ENCODE results near the gene ZNF341. TPM values are rescaled to one million over a fixed set of nuclear protein-coding genes. Genes with fewer than 3 reads are reported as not detected.
A peak's percentile ranks its signal among the peaks of the same experiment; 100 is the strongest.

Gene ZNF341
- total and polyA plus RNA-seq, 2 experiments from 2014 or later, result 4.3 to 6.1 TPM

GRCh38 chr20:33716498-33716897 is 15.3 kb upstream of the ZNF341 start:
- no peaks in the 10 kb centered on the region for H3K4me1 ChIP-seq (ENCODE audit: insufficient read depth)
- H3K27me3 ChIP-seq (ENCODE audit: insufficient read depth), result no peaks in the 10 kb centered on the region
- H3K27ac ChIP-seq (ENCODE audit: low read depth), result no peak overlapping the region
- no peaks in the 10 kb centered on the region for H3K36me3 ChIP-seq (ENCODE audit: insufficient read depth)
- no peaks in the 10 kb centered on the region for H3K79me2 ChIP-seq (replicated peaks; ENCODE audit: insufficient read depth)
- H3K9me2 ChIP-seq (ENCODE audit: insufficient read depth), result no peaks in the 10 kb centered on the region
- H3F3A ChIP-seq (replicated peaks; ENCODE audit: low read depth), result no peaks in the 10 kb centered on the region
- peaks cover 10% of the 10 kb centered on the region for H3K27me3 Mint-ChIP-seq (ENCODE audit: insufficient read depth, low read depth, poor library complexity)
- DNase-seq (ENCODE audit: low spot score) (no peak), ATAC-seq (no peak)
- no peak overlapping the region for H3K4me3 Mint-ChIP-seq
- no peak overlapping the region for H3K4me3 ChIP-seq
- H3K9me3 Mint-ChIP-seq, result peaks cover 6% of the 10 kb centered on the region; the same call in 2 of the 3 replicates
- TF ChIP-seq STAT1 (IDR thresholded peaks at IDR 0.05; ENCODE audit: unreplicated experiment), result no peak
- TF ChIP-seq NANOG (IDR thresholded peaks at IDR 0.05; ENCODE audit: borderline replicate concordance), result no peak
- TF ChIP-seq, protein P1, sequence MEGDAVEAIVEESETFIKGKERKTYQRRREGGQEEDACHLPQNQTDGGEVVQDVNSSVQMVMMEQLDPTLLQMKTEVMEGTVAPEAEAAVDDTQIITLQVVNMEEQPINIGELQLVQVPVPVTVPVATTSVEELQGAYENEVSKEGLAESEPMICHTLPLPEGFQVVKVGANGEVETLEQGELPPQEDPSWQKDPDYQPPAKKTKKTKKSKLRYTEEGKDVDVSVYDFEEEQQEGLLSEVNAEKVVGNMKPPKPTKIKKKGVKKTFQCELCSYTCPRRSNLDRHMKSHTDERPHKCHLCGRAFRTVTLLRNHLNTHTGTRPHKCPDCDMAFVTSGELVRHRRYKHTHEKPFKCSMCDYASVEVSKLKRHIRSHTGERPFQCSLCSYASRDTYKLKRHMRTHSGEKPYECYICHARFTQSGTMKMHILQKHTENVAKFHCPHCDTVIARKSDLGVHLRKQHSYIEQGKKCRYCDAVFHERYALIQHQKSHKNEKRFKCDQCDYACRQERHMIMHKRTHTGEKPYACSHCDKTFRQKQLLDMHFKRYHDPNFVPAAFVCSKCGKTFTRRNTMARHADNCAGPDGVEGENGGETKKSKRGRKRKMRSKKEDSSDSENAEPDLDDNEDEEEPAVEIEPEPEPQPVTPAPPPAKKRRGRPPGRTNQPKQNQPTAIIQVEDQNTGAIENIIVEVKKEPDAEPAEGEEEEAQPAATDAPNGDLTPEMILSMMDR (conservative IDR thresholded peaks at IDR 0.05; ENCODE audit: low read depth in 2 of 2), result no peak
- TF ChIP-seq EZH2 (IDR thresholded peaks at IDR 0.05; ENCODE audit: low read depth, unreplicated experiment), result no peak
- no peak for TF ChIP-seq ETS1 (IDR thresholded peaks at IDR 0.05)
- TF ChIP-seq CREB1 (CRISPR knock-in tag; IDR thresholded peaks at IDR 0.05; ENCODE audit: low read depth), result no peak
- H4K20me1 ChIP-seq (replicated peaks; ENCODE audit: insufficient read depth), result no peaks in the 10 kb centered on the region
- no peak overlapping the region for H3K27ac Mint-ChIP-seq
- no peaks in the 10 kb centered on the region; the same call in 2 of the 3 replicates for H3K4me1 Mint-ChIP-seq
- no peak overlapping the region for H3K4me2 ChIP-seq
- no peaks in the 10 kb centered on the region; the same call in 2 of the 3 replicates for H3K36me3 Mint-ChIP-seq (ENCODE audit: low read depth)
- H2AFZ ChIP-seq, result no peak overlapping the region

GRCh38 chr20:33719277-33719988 is 12.4 kb upstream of the ZNF341 start:
- Mint-ChIP-seq H3K27me3 (ENCODE audit: insufficient read depth, low read depth, poor library complexity) (peaks cover 11% of the 10 kb centered on the region), H3K36me3 (ENCODE audit: low read depth) (no peaks in the 10 kb centered on the region), H3K9me3 (peaks cover 6% of the 10 kb centered on the region; the same call in 2 of the 3 replicates), H3K27ac (no peak overlapping the region), H3K4me1 (no peaks in the 10 kb centered on the region; the same call in 2 of the 3 replicates), H3K4me3 (peak overlapping the region; percentile 75)
- no peak for TF ChIP-seq ETS1 (IDR thresholded peaks at IDR 0.05)
- TF ChIP-seq, protein P2, sequence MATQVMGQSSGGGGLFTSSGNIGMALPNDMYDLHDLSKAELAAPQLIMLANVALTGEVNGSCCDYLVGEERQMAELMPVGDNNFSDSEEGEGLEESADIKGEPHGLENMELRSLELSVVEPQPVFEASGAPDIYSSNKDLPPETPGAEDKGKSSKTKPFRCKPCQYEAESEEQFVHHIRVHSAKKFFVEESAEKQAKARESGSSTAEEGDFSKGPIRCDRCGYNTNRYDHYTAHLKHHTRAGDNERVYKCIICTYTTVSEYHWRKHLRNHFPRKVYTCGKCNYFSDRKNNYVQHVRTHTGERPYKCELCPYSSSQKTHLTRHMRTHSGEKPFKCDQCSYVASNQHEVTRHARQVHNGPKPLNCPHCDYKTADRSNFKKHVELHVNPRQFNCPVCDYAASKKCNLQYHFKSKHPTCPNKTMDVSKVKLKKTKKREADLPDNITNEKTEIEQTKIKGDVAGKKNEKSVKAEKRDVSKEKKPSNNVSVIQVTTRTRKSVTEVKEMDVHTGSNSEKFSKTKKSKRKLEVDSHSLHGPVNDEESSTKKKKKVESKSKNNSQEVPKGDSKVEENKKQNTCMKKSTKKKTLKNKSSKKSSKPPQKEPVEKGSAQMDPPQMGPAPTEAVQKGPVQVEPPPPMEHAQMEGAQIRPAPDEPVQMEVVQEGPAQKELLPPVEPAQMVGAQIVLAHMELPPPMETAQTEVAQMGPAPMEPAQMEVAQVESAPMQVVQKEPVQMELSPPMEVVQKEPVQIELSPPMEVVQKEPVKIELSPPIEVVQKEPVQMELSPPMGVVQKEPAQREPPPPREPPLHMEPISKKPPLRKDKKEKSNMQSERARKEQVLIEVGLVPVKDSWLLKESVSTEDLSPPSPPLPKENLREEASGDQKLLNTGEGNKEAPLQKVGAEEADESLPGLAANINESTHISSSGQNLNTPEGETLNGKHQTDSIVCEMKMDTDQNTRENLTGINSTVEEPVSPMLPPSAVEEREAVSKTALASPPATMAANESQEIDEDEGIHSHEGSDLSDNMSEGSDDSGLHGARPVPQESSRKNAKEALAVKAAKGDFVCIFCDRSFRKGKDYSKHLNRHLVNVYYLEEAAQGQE (IDR thresholded peaks at IDR 0.05; ENCODE audit: unreplicated experiment), result no peak
- H3K27ac ChIP-seq (ENCODE audit: low read depth), result no peak overlapping the region
- H3K4me1 ChIP-seq (ENCODE audit: insufficient read depth), result no peaks in the 10 kb centered on the region
- H3F3A ChIP-seq (replicated peaks; ENCODE audit: low read depth), result no peaks in the 10 kb centered on the region
- no peaks in the 10 kb centered on the region for H4K20me1 ChIP-seq (replicated peaks; ENCODE audit: insufficient read depth)
- no peaks in the 10 kb centered on the region for H3K27me3 ChIP-seq (ENCODE audit: insufficient read depth)
- no peaks in the 10 kb centered on the region for H3K79me2 ChIP-seq (replicated peaks; ENCODE audit: insufficient read depth)
- peak overlapping the region; percentile 54 for H3K4me3 ChIP-seq
- no peaks in the 10 kb centered on the region for H3K9me2 ChIP-seq (ENCODE audit: insufficient read depth)
- no peaks in the 10 kb centered on the region for H3K36me3 ChIP-seq (ENCODE audit: insufficient read depth)
- H2AFZ ChIP-seq, result peak overlapping the region; percentile 40
- H3K4me2 ChIP-seq, result peak overlapping the region; percentile 60
- no peak; the same call in 2 of the 3 replicates for ATAC-seq
- DNase-seq (ENCODE audit: low spot score), result no peak

All from GM23338 (cell line).